GM18498 (cell line): ENCODE data around the gene ZEB1.
"Not testable (repeated sequence)": the region's sequence is repeated elsewhere in the genome, so short reads cannot be mapped to it uniquely, and the experiment has no call there.

Experiments used
- ATAC-seq: cut with Tn5 transposase; IDR thresholded peaks from one replicate; pipeline ENCODE4 v1.9.1; 2021; ENCODE audit warnings: mild to moderate bottlenecking, moderate library complexity; ENCODE audit not compliant: unreplicated experiment

ZEB1 gene

DNA sequence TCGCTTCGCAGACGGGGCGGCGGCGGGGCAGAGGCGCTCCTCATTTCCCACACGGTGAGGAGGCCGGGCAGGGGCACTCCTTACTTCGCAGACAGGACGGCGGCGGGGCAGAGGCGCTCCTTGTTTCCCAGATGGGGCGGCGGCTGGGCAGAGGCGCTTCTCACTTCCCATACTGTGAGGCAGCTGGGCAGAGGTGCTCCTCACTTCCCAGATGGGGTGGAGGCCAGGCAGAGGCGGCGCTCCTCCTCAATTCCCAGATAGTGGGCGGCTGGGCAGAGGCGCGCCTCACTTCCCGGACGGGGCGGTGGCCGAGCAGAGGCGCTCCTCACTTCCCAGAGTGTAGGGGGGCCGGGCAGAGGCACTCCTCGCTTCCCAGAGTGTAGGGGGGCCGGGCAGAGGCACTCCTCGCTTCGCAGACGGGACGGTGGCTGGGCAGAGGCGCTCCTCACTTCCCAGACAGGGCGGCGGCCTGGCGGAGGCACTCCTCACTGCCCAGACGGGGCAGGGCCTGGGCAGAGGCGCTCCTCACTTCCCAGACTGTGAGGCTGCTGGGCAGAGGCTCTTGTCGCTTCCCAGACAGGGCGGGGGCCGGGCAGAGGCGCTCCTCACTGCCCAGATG, 43.1 kb downstream of the ZEB1 start:
- ATAC-seq, result no peak

DNA sequence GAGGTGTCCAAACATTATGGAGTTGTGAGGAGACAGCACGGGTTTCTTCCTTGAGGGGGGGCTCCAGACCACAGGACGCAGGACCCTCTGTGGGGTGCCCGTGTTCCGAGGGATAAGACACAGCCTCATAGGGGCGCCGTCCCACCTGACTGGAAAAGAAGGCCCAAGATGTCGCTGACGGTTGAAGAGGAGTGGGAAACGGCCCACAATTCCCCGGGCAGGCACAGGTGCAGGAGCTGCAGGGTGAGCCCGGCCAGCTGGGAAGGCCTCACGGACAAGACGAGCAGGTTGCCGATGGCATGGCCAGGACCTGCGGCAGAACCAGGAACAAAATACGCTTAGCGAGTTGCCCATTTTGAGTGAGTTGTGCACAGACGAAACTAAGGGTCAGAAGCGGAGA, 44.7 kb downstream of the ZEB1 start:
- ATAC-seq, result not testable (repeated sequence)

DNA sequence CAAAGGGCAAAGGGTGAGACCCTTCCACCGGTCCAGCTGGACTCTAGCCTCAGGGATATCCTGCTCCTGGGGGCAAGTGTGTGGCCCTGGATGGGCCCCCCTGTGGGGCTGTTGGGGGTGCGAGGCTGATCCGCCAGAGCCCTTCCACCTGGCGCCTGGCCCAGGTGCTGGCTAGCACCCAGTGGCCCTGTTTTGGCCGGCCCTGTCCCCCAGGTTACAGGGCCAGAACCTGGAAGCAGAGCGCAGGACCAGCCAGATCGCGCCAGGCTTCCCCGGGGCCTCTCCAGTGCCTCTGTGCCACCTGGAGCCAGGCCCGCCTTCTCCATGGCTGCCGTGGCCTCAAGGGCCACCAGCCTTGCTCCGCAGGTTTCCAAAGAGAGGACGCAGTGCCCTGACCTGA, 45.2 kb downstream of the ZEB1 start:
- not testable (repeated sequence) for ATAC-seq

DNA sequence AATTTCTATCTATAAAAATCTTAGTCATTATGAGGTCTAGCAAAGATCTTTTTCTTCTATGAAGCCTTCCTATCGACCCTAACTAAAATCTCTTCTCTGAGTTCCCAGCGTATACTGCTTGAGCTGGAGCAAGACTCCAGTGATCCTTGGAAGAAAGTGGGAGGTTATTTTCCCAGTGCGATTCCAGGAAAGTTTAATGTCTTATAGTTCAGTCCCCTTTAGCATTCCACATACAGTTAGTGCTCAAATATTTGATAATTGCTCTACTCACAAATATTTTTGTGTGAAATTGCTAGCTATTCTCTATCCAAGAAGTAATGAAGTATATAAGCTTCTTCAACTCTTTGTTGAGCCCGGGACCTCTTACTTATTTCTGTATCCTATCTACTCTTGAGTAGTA, 47.7 kb downstream of the ZEB1 start:
- ATAC-seq, result no peak

DNA sequence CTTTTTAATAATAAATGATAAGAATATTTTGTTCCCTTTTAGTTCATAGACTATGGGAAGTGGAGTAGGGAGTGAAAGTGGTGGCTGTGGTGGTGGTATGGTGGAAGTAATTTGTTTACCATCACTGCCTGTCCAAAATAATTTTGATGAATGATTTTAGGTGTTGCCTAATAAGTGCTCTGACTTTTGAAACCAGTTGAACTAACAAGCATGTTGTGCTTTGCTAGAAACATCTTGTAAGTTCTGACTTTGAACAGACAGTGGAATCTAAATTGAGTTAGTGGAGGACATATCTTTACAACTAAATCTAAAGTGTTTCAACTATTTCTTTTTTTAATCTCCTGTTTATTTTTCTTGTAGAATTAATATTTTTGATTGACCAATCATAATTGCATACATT, 49.7 kb downstream of the ZEB1 start:
- no peak for ATAC-seq

DNA sequence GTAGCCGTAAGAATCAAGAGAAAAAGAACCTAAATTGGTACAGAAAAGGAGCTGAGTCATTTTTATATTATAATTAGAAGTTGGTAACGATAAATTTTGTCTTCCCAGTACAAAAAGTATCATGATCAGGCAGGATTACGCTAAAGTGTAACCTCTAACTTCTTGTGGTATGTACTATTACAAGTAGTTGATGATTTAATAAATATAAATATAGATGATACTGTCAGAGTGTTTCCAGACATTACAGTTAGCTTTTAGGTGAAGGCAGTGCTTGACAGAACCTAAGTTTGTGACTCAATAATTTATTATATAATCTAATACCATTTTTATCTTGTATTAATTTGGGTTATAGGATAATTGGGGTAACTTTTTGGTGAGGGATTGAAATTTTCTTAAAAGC, 53.4 kb downstream of the ZEB1 start:
- ATAC-seq, result no peak

DNA sequence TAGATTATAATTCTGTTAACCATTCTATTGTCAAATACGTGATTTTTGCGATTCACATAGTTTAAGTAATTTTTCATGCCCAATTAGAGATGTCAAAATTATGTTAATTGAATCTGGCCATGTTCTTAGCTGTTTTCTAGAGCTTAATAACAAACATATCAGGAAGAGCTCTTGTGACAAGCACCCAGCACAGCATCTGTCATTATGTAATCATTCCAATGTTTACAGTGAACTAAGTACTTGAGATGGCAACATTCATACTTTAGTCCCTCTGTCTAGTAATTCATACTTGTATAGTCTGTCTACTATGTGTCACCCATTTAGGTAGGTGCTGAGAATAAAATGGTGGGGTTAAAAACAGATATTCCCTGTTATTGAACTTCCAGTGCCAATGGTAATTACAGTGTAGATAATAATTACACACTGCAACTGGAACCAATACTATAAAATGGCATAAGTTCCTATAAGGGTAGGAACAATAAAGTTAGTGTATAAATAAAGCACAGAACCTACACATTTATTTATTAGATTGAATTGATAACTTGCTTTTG, 55.2 kb downstream of the ZEB1 start:
- ATAC-seq, result no peak

DNA sequence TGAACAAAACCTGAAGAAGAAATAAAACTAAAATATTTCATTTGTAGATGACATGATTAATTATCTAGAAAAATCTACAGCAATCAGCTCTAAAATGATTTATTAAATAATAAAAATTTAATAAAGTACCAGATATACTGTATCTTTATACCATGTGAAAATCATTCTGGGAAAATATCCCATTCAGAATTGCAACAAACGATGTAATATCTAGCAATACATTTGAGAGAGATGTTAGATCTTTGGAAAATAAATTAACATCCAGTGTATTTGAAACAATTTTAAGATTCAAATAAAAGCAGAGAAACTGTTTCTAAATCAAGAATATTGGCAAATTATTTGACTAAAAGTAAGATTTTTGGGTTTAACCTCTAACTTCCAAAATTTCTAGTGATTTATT, 62.2 kb downstream of the ZEB1 start:
- ATAC-seq, result no peak

DNA sequence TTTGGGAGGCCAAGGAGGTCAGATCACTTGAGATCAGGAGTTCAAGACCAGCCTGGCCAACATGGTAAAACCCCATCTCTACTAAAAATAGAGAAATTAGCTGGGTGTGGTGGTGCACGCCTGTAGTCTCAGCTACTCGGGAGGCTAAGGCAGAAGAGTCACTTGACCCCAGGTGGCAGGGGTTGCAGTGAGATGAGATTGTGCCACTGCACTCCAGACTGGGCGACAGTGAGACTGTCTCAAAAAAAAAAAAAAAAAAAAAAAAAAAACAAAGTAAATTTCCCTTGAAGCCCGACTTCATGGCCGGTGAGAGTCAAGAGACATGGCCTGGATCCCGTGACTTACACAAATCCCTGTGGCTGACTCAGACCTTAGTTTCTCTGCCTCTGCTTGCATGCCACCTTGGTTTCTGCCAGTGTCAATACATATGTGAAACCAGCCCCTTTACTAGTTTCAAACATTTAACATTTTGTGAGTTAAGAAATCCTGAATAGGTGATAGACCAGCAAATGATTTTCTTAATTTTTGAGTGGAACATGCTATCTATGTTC, 62.8 kb downstream of the ZEB1 start:
- no peak for ATAC-seq

DNA sequence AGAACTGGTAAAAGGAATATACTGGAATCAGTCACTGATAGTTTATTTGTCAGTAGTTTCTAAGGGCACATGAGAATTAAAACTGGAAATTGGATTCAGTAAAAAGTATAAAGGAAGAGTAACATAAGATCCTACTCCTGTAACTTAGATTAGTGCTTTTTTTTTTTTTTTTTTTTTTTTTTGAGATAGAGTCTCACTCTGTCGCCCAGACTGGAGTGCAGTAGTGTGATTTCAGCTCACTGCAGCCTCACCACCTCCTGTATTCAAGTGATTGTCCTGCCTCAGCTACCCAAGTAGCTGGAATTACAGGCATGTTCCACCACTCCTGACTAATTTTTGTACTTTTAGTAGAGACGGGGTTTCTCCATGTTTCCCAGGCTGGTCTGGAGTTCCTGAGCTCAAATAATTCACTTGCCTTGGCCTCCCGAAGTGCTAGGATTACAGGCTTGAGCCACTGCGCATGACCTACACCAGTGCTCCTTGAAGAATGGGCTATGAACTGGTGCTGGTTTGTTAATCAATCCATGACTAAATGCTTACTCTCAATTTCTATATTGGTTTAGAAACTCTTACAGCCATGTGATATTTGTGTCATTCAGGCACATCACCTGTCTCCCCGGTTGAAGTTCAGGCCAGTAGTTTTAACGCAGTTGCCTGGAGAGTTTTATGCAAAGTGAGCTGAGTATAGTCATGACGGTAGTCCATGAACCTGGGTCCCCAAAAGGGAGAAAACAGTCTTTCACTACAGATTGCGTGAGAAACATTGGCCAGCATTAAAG, 65.0 kb downstream of the ZEB1 start:
- ATAC-seq, result peak; percentile 96

DNA sequence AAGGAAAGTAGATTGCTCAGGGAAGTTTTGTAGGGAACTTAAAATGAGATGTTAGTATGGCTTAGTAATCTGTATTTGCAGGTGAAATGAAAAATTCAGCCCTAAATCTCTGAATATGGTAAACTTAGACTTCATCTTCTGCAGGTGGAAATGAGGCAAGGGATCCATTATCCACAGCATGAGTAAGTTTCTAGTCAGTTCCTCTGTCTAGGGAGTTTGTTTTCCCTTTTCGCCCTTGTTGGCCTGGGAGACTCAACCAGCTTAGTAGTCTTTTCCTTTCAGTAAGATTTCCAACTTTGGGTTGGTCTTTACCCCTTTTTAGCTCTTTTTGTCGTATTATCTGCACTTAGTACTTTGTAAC, 65.6 kb downstream of the ZEB1 start:
- ATAC-seq, result peak; percentile 33

DNA sequence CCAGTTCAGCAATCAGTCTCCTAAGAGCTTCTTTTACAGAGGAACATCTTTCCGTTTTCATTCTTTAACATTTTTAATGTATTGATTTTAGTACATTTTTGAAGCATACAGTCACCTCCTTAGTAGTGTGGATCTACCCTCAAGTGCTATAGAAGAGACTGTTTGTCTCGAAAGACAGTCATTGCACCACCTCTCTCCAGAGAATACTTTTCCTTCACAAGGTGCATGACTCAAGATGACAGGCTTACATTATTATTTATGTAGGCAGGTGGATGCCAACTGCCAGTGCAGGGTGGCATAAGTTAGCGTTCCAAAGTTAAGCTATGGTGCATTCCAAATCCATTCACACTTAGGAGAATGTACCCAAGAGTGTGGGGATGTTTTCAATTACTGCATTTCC, 71.8 kb downstream of the ZEB1 start:
- ATAC-seq, result no peak

DNA sequence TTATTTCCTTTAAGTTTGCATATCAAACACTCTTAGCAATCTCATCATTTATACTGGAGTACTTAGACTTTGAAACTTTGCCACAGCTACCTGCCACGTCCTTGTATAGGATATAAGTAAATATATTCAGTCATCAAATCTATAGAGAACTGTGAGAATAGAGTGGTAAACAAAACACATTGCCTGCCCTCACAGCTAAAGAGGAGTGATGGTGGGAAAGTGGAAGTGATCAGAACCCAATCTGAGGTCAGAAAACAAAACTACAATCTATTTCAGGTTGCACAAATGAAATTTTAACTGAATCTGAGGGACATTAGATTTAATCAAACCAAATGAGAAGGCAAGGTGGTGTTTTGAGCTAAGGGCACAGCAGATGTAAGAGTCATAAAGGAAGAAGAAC, 74.8 kb downstream of the ZEB1 start:
- peak; percentile 86 for ATAC-seq

DNA sequence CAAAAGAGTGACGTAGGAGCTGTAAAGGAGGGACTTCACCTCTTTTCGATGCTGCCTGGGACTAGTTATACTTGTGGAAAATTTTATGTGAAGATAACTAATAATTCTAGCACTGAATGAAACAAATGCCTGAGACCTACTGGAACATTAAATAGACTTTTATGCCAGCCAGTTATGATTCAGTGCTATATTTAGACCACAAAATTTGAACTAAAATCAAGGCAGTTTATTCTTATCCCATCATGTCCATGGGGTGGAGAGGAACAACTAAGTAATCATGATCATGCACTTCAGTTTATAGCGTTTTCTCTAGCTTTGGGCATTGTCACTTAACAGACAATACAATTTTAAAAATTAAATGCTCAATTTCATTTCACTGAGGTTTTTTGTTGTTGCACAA, 76.7 kb downstream of the ZEB1 start:
- no peak for ATAC-seq

DNA sequence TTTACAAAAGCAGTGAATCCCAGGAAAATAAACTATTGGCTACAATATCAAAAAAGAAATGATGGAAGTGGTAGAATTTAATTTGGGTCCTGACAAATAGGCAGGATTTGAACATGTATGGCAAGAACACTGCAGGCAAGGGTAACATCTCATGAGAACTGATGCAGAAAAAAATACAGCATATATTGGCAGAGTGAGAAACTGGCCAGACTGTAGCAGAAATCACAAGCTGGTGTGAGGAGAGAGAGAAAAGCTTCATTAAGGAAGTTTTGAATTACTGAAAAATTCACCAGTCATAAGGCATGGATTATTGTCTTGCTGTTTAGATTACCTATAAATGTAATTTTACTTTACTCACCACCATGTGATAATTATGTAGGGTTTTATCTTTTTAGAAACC, 77.4 kb downstream of the ZEB1 start:
- ATAC-seq, result no peak

DNA sequence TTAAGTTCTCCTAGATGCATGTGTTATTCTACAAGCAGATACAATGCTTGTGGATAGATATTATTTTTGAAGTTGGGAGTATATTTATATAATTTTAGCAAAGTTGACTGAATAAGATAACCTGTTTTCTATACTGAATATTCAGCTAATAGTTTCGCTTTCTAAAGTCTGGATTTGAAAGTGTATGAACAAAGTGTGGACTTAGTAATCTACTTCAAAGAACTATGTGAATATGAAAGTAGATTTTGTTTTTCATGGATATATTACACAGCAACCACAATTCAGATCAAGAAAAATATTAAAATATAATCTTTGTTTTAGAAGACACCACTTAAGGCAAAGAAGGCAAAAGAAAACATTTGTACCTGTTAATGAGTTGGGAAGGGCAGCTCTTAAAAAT, 78.8 kb downstream of the ZEB1 start:
- ATAC-seq, result no peak

DNA sequence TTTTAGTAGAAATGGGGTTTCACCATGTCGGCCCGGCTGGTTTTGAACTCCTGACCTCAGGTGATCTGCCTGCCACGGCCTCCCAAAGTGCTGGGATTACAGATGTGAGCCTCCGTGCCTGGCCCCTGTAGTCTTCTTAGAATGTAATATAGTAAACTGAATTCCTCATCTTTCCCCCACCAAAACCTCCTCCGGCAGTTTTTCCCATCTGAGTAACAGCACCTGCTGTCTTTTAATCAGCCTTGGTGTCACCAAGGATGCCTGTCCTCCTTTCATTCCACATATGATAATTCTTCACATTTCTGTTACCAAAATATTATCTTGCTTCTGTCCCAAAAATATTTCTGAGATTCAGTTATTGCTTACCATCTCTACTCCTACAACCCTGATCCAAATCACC, 80.2 kb downstream of the ZEB1 start:
- no peak for ATAC-seq

DNA sequence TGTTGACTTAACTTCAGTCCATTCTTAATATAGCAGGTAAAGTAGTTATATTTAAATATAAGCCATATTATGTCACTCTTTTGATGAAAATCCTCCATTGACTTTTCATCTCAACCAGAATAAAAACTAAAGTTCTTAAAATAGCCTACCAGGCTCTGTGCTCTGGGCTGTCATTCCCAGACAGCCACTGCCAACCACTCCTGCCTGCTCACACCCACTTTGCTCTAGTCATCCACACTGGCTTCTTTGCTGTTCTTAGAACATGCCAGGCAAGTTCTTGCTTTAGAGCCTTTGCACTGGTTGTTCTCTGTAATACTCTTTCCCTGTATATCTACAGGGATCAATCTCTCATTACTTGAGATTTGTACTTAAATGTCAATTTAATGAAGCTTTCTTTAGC, 80.6 kb downstream of the ZEB1 start:
- no peak for ATAC-seq

DNA sequence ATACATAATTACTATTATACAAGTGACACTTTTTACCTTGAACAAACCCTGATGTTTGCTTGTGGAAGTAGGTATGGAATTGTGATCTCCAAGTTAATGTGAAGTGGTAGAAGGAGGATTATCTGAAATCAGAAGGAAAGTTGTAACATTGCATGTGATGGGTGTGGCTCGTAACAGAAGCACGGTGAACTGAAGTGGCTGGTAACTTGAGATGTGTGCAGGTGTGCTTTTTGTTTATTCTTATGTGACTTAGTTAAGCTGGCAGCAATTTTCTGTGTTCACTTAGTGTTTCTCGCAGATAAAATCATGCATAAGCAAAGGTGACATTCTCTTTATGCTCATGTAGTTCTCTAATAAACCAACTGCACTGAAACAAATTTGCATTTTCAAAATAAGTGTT, 82.3 kb downstream of the ZEB1 start:
- ATAC-seq, result no peak

DNA sequence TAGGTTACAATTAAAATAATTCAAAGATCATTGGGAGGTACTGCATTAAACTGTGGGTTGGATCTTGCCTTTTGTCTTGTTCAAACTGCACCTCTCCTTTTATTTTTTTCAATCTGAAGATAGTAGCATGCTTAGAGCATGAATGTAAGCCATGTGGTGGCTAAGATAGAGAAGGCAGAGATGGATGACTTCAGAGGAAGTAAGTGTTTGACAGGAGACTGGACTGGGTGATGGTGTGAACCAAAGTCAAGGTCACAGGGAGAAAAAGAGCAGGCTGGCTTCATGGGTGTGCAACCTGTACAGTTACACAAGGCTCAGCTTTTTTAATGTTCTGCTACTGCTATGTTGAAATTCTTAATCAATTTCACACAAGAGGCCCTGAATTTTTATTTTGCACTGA, 85.6 kb downstream of the ZEB1 start:
- ATAC-seq, result no peak

DNA sequence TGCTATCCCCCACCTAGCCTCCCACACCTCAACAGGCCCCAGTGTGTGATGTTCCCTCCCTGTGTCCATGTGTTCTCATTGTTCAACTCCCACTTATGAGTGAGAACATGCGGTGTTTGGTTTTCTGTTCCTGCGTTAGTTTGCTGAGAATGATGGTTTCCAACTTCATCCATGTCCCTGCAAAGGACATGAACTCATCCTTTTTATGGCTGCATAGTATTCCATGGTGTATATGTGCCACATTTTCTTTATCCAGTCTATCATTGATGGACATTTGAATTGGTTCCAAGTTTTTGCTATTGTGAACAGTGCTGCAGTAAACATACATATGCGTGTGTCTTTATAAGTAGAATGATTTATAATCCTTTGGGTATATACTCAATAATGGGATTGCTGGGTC, 86.8 kb downstream of the ZEB1 start:
- ATAC-seq, result not testable (repeated sequence)

DNA sequence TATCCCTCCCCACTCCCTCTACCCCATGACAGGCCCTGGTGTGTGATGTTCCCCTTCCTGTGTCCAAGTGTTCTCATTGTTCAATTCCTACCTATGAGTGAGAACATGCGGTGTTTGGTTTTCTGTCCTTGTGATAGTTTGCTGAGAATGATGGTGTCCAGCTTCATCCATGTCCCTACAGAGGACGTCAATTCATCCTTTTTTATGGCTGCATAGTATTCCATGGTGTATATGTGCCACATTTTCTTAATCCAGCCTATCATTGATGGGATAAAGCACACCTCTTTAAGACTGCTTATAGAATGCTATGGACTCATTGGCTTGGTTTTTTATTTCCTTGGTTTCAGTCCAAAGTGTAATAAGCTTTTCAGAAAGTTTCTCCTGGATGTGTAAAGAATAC, 93.4 kb downstream of the ZEB1 start:
- not testable (repeated sequence) for ATAC-seq
